ENCODE data around the gene EPHA5. TPM values are rescaled to one million over a fixed set of nuclear protein-coding genes. Genes with fewer than 3 reads are reported as not detected.

Gene EPHA5
- total and polyA plus RNA-seq, 4 donors: 0.02 to 0.15 (median 0.11) TPM; not detected in 1

DNA sequence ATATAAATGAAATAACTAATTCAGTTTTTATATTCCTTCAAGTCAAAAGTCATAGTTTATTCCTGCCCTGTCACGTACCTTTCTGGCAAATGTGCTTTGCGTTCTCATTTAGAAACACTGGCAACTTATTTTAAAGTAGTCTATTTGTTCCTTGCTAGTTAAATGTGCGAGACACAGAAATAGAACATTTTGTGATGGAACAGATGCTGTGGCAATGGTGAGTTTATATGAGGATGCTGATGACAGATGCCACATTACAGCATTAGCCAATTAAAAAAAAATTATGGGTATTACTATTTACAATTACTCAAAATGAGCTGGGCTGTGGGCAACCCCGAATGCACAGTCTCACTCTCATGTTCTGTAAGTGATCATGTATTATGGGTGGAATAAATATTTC, 26.1 kb upstream of the EPHA5 start:
- Histone ChIP-seq H3K36me3 (ENCODE audit: control insufficient read depth in 4 of 4, insufficient read depth in 4 of 4, low read length in 4 of 4) (no peaks in the 10 kb centered on the region), H3K27me3 (ENCODE audit: control insufficient read depth in 3 of 3, insufficient read depth in 3 of 3, low read length in 2 of 3) (no peaks in the 10 kb centered on the region), H3K4me3 (no peak overlapping the region), H3K27ac (ENCODE audit: low read depth in 1 of 2, low read length in 1 of 2) (no peak overlapping the region), H3K4me1 (ENCODE audit: control insufficient read depth in 5 of 5, insufficient read depth in 5 of 5, low read length in 5 of 5) (no peaks in the 10 kb centered on the region), H3K9ac (ENCODE audit: insufficient read depth in 1 of 2, low read length in 2 of 2) (no peak overlapping the region), H3K9me3 (ENCODE audit: control insufficient read depth in 4 of 4, insufficient read depth in 3 of 4, low read length in 3 of 4) (no peaks in the 10 kb centered on the region)
- TF ChIP-seq CTCF (IDR thresholded peaks at IDR 0.05; ENCODE audit: control extremely low read depth, extremely low read depth): no peak
- 80 to 82% methylated on average over 4 of the region's 4 CpGs for WGBS, 2 donors
- DNase-seq (no peak), ATAC-seq (ENCODE audit: insufficient read depth, low FRiP score) (no peak)

DNA sequence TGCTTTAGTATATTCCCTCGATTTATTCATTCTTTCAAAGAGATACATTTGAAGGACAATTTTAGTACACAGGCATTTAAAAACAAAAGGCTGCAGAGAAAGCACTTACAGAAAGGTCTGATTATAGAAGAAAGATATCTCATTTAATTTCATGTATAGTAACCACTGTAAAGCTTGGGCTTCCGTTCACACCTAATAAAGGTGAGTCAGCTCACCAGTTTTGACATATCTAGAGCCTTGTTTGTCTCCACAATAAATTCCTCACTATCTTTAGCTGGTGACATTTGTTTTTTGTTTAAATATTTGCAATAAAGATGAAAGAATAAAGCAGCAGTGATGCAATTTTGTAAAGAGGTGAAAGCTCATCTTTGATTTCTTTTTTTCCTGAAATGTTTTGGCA, 1.1 kb upstream of the EPHA5 start:
- TF ChIP-seq CTCF (IDR thresholded peaks at IDR 0.05; ENCODE audit: control extremely low read depth, extremely low read depth): no peak
- Histone ChIP-seq H3K27me3 (ENCODE audit: control insufficient read depth in 3 of 3, insufficient read depth in 3 of 3, low read length in 2 of 3) (peaks cover 6 to 61% (median 51%) of the 10 kb centered on the region in 3 donors), H3K9ac (ENCODE audit: insufficient read depth in 1 of 2, low read length in 2 of 2) (no peak overlapping the region), H3K27ac (ENCODE audit: low read depth in 1 of 2, low read length in 1 of 2) (no peak overlapping the region), H3K36me3 (ENCODE audit: control insufficient read depth in 4 of 4, insufficient read depth in 4 of 4, low read length in 4 of 4) (no peaks in the 10 kb centered on the region), H3K4me3 (no peak overlapping the region), H3K9me3 (ENCODE audit: control insufficient read depth in 4 of 4, insufficient read depth in 3 of 4, low read length in 3 of 4) (peaks cover 0 to 2% (median 0%) of the 10 kb centered on the region in 4 donors), H3K4me1 (ENCODE audit: control insufficient read depth in 5 of 5, insufficient read depth in 5 of 5, low read length in 5 of 5) (peaks cover 0 to 27% (median 3%) of the 10 kb centered on the region in 5 donors)
- DNase-seq (no peak), ATAC-seq (ENCODE audit: insufficient read depth, low FRiP score) (no peak)
- WGBS, 2 donors: 51 to 53% methylated on average over 2 of the region's 2 CpGs

DNA sequence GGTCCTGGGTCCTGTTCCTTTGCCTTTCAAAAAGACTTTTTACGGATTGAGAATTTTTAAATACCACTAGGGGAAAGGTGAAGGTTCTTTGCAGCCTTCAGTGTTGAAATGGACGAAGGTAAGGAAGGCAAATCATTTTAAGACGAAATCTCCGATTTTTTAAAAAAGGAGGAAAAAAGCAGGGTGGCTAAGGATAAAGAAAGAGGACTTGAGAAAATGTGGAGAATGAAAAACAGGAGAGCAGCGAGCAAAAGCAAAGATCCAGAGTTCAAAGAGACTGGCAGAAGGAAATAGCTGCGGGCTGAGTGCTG, 314 bp downstream of the EPHA5 start:
- H3K9me3 ChIP-seq (ENCODE audit: control insufficient read depth in 4 of 4, insufficient read depth in 3 of 4, low read length in 3 of 4): peaks cover 0 to 2% (median 0%) of the 10 kb centered on the region in 4 donors
- H3K27ac ChIP-seq (ENCODE audit: low read depth in 1 of 2, low read length in 1 of 2): no peak overlapping the region
- peaks cover 0 to 27% (median 3%) of the 10 kb centered on the region in 5 donors for H3K4me1 ChIP-seq (ENCODE audit: control insufficient read depth in 5 of 5, insufficient read depth in 5 of 5, low read length in 5 of 5)
- no peak for TF ChIP-seq CTCF (IDR thresholded peaks at IDR 0.05; ENCODE audit: control extremely low read depth, extremely low read depth)
- ATAC-seq (ENCODE audit: insufficient read depth, low FRiP score): no peak
- WGBS, 2 donors: 0 to 1% methylated on average over 6 of the region's 6 CpGs
- H3K36me3 ChIP-seq (ENCODE audit: control insufficient read depth in 4 of 4, insufficient read depth in 4 of 4, low read length in 4 of 4): no peaks in the 10 kb centered on the region
- no peak overlapping the region for H3K4me3 ChIP-seq
- no peak for DNase-seq
- peaks cover 6 to 70% (median 59%) of the 10 kb centered on the region in 3 donors for H3K27me3 ChIP-seq (ENCODE audit: control insufficient read depth in 3 of 3, insufficient read depth in 3 of 3, low read length in 2 of 3)
- no peak overlapping the region for H3K9ac ChIP-seq (ENCODE audit: insufficient read depth in 1 of 2, low read length in 2 of 2)
